ENCODE measurements around the gene MTMR12. TPM values are rescaled to one million over a fixed set of nuclear protein-coding genes. Genes with fewer than 3 reads are reported as not detected.

Gene MTMR12
- total and polyA plus RNA-seq, 2 experiments from 2014 or later = 18.3 to 51.6 TPM

DNA sequence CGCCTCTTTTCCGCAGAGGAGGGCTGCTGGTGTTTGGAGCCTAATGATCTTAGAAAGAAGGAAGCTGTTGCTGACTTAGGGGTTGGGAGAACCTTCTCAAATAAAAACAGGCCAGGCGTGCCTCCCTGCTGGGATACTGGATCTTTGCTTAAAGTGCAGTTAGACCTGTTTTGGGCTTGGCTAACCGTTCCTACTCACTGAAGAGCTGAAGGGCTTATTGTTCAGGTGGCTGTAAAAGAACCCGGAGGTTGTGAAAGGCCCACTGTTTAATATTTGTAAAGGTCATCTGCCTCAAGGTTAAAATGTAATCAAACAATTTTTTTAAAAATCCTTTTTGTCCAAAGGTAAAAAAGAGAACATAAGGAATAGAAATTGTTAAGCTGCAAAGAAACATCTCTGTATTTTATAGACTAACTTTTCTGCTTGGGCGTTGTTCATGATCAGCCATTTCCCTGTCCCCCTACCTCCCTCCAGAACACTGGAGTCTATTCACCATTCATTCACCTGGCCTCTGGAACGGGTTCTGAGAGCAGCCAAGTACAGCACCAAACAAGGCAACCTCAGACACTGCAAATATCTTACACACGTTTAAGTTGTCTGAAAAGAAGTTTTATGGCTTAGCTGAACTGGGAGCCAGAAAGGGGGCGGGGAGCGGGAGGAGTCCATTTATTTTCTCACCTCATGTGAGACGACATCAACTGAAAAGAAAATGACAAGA is 18.6 kb upstream of the MTMR12 start (continued):
- TF ChIP-seq, protein P1, sequence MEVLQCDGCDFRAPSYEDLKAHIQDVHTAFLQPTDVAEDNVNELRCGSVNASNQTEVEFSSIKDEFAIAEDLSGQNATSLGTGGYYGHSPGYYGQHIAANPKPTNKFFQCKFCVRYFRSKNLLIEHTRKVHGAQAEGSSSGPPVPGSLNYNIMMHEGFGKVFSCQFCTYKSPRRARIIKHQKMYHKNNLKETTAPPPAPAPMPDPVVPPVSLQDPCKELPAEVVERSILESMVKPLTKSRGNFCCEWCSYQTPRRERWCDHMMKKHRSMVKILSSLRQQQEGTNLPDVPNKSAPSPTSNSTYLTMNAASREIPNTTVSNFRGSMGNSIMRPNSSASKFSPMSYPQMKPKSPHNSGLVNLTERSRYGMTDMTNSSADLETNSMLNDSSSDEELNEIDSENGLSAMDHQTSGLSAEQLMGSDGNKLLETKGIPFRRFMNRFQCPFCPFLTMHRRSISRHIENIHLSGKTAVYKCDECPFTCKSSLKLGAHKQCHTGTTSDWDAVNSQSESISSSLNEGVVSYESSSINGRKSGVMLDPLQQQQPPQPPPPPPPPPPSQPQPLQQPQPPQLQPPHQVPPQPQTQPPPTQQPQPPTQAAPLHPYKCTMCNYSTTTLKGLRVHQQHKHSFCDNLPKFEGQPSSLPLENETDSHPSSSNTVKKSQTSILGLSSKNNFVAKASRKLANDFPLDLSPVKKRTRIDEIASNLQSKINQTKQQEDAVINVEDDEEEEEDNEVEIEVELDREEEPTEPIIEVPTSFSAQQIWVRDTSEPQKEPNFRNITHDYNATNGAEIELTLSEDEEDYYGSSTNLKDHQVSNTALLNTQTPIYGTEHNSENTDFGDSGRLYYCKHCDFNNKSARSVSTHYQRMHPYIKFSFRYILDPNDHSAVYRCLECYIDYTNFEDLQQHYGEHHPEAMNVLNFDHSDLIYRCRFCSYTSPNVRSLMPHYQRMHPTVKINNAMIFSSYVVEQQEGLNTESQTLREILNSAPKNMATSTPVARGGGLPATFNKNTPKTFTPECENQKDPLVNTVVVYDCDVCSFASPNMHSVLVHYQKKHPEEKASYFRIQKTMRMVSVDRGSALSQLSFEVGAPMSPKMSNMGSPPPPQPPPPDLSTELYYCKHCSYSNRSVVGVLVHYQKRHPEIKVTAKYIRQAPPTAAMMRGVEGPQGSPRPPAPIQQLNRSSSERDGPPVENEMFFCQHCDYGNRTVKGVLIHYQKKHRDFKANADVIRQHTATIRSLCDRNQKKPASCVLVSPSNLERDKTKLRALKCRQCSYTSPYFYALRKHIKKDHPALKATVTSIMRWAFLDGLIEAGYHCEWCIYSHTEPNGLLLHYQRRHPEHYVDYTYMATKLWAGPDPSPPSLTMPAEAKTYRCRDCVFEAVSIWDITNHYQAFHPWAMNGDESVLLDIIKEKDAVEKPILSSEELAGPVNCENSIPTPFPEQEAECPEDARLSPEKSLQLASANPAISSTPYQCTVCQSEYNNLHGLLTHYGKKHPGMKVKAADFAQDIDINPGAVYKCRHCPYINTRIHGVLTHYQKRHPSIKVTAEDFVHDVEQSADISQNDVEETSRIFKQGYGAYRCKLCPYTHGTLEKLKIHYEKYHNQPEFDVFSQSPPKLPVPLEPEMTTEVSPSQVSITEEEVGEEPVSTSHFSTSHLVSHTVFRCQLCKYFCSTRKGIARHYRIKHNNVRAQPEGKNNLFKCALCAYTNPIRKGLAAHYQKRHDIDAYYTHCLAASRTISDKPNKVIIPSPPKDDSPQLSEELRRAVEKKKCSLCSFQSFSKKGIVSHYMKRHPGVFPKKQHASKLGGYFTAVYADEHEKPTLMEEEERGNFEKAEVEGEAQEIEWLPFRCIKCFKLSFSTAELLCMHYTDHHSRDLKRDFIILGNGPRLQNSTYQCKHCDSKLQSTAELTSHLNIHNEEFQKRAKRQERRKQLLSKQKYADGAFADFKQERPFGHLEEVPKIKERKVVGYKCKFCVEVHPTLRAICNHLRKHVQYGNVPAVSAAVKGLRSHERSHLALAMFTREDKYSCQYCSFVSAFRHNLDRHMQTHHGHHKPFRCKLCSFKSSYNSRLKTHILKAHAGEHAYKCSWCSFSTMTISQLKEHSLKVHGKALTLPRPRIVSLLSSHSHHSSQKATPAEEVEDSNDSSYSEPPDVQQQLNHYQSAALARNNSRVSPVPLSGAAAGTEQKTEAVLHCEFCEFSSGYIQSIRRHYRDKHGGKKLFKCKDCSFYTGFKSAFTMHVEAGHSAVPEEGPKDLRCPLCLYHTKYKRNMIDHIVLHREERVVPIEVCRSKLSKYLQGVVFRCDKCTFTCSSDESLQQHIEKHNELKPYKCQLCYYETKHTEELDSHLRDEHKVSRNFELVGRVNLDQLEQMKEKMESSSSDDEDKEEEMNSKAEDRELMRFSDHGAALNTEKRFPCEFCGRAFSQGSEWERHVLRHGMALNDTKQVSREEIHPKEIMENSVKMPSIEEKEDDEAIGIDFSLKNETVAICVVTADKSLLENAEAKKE (CRISPR knock-in tag; IDR thresholded peaks at IDR 0.05) = no peak
- TF ChIP-seq POLR2AphosphoS5 (IDR thresholded peaks at IDR 0.05; ENCODE audit: low read depth) (no peak), EZH2phosphoT487 (IDR thresholded peaks at IDR 0.05; ENCODE audit: unreplicated experiment) (no peak)
- TF ChIP-seq, protein P2, sequence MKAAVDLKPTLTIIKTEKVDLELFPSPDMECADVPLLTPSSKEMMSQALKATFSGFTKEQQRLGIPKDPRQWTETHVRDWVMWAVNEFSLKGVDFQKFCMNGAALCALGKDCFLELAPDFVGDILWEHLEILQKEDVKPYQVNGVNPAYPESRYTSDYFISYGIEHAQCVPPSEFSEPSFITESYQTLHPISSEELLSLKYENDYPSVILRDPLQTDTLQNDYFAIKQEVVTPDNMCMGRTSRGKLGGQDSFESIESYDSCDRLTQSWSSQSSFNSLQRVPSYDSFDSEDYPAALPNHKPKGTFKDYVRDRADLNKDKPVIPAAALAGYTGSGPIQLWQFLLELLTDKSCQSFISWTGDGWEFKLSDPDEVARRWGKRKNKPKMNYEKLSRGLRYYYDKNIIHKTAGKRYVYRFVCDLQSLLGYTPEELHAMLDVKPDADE (IDR thresholded peaks at IDR 0.05) = no peak
- TF ChIP-seq, protein P3, sequence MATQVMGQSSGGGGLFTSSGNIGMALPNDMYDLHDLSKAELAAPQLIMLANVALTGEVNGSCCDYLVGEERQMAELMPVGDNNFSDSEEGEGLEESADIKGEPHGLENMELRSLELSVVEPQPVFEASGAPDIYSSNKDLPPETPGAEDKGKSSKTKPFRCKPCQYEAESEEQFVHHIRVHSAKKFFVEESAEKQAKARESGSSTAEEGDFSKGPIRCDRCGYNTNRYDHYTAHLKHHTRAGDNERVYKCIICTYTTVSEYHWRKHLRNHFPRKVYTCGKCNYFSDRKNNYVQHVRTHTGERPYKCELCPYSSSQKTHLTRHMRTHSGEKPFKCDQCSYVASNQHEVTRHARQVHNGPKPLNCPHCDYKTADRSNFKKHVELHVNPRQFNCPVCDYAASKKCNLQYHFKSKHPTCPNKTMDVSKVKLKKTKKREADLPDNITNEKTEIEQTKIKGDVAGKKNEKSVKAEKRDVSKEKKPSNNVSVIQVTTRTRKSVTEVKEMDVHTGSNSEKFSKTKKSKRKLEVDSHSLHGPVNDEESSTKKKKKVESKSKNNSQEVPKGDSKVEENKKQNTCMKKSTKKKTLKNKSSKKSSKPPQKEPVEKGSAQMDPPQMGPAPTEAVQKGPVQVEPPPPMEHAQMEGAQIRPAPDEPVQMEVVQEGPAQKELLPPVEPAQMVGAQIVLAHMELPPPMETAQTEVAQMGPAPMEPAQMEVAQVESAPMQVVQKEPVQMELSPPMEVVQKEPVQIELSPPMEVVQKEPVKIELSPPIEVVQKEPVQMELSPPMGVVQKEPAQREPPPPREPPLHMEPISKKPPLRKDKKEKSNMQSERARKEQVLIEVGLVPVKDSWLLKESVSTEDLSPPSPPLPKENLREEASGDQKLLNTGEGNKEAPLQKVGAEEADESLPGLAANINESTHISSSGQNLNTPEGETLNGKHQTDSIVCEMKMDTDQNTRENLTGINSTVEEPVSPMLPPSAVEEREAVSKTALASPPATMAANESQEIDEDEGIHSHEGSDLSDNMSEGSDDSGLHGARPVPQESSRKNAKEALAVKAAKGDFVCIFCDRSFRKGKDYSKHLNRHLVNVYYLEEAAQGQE (IDR thresholded peaks at IDR 0.05; ENCODE audit: unreplicated experiment) = no peak

Data from GM23338 (cell line).